GM18505 (cell line): ENCODE data around the gene PICK1.
"Not testable (repeated sequence)": the region's sequence is repeated elsewhere in the genome, so short reads cannot be mapped to it uniquely, and the experiment has no call there.

ENCODE experiments used
- ATAC-seq: cut with Tn5 transposase; IDR thresholded peaks from one replicate; pipeline ENCODE4 v1.9.1; 2021; ENCODE audit not compliant: unreplicated experiment
- POLR2A ChIP-seq: IDR thresholded peaks from 4 replicates; pipeline ENCODE4 v1.6.1; 2011; ENCODE audit warnings: borderline replicate concordance; ENCODE audit not compliant: insufficient read depth, insufficient read length; ENCODE audit errors: extremely low read depth

The PICK1 gene

DNA sequence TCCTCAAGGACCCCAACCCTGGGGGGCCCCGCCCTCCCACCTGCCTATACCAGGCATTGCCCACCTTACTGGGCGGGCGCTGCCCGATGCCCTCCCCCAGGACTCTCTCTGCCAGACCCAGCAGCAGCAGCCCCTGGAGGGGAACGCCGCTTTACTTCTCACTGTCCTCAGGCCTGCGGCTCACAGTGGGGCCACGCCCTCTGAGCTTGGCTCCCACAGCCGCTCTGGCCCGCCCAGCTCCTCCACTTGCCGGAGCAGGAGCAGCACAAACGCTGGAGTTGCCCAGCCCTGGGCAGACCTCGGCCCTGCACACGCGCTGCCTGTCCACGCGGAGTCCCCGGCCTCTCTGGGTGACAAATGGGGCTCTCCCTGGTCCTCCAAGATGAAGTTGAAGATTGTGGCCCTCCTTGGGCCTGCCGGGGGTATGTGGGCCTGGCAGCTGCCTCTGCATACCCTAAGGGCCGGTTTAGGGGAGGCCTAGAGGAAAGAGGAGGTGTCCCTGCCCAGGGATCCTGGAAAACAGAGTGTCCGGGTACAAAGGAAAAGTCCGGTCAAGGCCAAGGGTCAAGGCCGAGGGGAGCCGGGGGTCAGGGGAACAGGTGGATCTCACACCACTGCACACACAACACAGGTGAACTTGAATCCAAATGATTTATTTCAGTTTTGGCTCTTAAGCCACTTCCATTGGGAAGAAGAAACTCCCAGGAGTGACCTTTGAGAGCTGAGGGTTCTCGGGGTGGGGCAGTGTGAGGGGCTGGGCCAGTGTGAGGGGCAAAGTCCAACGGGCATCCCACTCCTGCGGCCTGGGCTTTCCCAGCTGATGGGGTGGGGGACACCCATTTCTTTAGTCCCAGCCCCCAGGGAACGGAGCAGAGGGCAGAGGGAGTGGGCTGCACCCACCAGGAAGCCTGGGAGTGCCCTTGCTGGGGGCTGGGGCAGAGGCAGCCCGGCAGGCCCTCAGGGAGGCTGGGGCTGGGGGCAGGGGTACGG, 54.0 kb downstream of the PICK1 start:
- no peak for ATAC-seq
- no peak for TF ChIP-seq POLR2A

DNA sequence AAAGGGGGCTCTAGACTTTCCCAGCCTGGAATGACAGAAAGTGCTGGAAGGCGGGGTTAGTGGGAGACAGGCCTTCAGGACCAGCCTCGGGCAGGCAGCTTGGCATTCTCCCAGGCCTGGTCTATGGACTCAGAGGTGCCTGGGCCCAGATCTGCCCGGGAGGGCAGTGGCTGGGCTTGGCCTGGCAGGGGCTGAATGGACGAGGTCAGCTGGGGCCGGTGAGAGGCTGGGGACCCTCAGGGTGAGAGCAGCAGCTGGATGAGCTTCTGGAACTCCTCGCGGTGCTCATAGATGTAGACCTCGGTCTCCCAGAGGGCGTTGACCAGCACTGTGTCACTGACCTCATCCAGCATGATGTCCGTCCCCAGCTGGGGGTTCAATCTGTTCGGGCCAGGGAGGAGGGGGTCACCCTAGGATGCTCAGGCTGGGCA, 54.7 kb downstream of the PICK1 start:
- no peak for ATAC-seq
- TF ChIP-seq POLR2A = no peak

DNA sequence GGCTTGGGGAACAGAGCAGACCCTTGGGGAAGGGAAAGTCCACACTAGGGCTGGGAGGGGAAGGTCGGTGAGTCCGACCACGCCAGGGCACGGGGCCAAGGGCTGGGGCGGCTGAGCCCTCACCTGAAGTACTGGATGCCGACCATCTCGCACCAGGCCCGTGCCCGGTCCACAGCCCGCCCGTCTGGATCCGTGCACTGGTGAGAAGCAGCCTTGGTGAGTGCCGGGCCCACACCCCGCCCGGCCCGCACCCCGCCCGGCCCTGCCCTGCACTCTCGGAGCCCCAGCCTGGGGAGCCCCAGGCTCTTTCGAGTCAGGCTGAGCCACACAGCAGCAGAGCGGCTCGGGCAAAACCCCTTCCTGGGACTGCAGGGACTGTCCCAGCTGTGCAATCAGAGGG, 55.2 kb downstream of the PICK1 start:
- ATAC-seq = no peak
- TF ChIP-seq POLR2A = no peak

DNA sequence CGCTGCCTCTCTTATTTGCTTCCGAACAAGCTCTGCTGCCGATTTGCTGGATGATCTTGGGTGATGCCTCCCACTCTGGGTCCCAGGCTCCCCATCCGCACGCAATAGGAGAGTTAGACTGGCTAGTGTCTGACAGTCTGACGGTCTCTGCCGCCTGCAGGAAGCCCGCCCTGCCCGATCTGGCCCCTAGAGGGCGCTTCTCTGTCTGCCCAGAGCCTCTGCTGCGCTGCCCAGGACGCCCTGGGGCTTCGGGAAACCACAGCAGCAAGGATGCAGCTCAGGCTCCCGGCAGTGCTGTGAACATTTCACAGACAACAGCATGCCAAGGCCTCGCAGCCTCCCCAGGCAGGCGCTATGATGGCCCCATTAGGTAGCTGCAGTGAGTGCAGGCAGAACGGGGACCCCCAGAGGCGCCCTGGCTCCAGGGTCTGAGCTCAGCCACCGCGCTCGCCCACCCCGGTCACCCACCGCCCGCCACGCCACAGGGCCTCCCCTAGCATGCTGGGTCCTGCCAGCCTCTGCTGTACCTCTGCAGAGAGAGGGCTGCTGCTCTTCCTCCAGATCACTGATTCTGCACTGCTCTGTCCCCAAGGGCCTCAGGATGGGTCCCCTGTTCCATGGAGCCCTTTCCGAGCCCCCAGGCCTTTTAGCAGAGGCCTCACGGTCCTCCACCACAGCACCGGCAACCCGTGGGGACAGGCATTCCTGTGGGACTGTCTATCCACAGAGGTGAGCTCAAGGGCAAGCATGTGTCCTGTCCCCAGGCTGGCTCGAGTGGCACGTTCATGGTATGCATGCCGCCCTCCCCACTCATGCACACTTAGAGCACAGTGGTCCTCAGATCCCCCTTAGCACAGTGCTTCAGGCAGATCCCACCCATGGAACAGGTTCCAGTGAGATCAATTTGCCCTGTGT, 57.5 kb downstream of the PICK1 start:
- no peak for TF ChIP-seq POLR2A
- ATAC-seq = no peak

DNA sequence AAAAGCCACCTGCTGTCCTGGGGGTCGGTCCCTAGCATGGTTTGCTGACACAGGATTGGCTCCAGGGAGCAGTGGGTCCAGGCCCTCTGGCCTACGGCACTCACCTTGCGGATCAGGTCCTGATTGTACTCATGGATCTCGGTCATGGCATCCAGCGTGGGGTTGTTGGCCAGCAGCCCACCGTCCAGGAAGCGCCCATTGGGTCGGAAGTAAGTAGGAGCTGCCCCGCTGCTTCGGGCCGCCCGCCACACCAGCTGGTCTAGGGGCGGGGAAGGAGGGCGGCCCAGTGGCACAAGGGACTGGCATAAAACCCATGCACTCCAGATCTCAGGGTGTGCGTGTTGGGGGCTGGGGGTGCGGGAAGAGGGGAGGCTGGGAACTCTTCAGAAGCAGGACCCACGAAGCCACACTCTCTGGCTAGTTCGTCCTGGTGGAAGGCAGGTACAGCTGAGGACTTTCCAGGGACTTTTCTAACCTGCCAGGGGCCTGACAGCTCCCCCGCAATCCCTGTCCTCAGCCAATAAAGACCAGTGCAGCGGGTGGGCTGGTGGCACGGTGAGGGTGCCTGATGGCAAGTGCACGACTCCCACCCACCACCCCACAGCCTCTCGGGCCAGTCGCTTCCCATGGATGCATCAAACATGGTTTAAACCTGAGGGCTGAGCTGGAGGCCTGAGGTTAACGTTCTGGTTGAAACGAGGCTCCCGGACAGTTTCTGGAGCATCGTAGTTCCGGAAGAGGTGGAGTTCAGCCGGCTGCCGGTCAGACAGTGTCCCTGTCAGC, 58.4 kb downstream of the PICK1 start:
- TF ChIP-seq POLR2A = no peak
- ATAC-seq = no peak

DNA sequence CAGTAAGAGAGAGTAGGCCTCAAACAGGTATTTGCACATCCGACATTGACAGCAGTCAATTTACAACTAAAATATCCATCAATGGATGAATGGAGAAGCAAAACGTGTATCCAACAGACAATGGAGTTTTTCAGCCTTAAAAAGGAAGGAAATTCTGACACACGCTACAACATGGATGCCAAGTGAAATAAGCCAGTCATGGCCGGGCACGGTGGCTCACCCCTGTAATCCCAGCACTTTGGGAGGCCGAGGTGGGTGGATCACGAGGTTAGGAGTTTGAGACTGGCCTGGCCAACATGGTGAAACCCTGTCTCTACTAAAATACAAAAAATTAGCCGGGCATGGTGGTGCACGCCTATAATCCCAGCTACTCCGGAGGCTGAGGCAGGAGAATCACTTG, 60.4 kb downstream of the PICK1 start:
- not testable (repeated sequence) for ATAC-seq

DNA sequence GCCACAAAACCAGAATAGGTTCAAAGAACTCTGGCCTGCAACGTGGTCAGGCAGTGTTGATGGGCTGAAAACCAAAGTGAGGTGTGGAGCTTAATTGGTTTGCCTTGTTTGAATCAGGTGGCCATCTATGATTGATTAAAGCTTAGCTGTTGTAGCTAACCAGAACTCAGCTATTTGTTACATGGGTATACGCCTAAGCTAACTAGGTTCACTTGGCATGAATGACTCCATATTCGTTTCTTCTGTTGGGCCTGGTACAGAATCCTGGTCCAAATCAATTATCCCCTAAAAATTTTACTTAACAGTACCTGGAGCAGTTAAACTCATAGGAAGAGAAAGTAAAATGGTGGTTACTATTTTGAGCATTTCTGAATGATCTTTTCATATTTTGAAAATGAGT, 61.0 kb downstream of the PICK1 start:
- TF ChIP-seq POLR2A = no peak
- ATAC-seq = no peak

DNA sequence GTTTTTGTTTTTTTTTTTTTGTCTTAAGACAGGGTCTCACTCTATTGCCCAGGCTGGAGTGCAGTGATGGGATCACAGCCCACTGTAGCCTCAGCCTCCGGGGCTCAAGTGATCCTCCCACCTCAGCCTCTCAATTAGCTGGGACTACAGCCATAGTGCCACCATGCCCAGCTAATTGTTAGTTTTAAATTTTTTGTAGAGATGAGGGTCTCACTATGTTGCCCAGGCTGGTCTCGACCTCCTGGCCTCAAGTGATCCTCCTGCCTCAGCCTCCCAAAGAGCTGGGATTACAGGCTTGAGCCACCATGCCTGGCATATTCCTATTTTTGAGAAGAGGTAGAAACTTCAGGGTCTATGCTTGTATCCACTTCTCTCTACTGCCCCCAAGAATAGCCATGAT, 61.5 kb downstream of the PICK1 start:
- not testable (repeated sequence) for ATAC-seq

DNA sequence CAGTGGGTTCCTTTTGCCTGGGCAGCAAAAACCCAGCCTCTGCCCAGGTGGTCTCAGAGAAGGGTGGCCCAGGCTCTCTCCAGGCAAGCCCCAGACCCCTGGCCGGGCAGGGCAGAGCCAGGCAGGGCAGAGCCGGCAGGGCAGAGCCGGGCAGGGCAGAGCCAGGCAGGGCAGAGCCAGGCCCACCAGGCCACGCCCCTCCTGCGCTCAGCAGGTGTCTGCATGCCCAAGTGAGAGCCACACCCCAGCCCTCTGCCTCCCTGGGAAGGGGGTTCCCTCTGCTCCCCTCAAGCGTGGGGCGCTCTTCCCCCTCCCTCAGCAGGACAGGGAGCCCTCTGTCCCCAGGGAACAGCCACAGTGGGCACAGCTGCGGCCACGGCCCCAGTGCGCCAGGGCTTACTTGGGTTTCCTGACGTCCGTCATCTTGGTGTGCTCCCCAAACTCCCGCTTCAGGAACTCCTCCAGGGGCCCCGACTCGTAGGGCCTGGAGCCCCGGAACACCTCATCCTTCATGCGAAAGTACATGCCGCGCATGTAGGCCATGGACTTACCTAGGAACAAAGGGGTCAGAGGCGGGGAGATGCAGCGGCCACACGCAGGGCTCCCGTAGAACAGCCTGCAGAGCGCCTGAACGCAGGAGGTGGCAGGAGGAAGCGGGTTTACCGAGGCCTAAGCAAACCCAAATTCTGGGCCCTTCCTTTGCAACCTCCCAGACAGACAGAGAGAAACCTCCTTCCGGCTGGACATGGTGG, 63.3 kb downstream of the PICK1 start:
- TF ChIP-seq POLR2A = no peak
- no peak for ATAC-seq

DNA sequence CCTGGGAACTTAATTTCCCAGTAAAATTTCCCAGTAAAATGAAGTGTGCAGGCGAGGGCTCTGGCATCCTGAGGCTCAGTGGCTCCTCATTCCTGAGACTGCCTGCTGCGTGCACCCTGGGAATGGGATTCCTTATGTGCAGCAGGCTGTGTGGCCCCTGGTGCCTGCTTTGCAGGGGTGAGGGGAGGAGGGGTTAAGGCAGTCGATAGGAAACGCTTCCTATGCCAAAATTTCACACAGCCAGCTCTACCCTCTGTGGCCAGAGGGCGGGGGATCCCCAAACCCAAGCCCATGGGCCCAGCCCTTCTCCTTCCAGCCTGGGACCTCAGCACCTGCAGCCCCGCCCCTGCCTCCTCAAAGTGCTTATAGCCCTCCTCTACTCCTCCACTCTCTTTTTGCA, 65.4 kb downstream of the PICK1 start:
- no peak for ATAC-seq
- no peak for TF ChIP-seq POLR2A

DNA sequence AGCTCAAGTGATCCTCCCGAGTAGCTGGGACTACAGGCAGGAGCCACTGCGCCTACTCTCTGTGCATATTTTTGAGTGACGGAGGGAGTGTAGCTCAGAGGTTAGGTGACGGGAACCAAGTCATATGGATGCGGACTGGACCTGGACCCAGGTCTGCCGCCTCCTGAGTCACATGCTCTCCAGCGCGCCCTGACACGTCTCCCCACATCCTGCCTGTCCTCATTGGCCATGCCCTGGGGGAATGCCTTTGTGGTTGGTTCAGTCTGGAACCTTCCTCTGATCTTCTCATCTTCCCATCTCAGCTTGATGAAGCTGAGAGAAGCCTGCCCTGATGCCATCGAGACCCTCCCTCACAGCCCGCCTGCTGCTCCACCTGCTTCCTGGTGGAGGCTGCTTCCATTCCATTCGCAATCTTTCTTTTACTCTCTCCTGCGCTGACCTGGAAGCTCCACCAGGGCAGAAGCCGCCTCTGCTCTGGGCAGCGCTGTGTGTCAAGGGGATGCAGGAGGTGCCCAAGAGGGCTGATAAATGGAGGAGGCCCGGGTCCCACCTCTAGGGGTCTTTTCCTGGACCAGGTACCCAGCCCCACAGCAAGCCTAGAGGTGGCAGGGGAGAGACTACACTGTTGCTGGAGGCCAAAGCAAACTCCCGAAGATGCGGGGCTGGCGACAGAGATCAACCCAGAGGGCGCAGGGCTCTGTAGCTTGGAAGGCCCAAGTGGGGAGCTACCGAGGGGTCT, 67.2 kb downstream of the PICK1 start:
- no peak for TF ChIP-seq POLR2A
- no peak for ATAC-seq

DNA sequence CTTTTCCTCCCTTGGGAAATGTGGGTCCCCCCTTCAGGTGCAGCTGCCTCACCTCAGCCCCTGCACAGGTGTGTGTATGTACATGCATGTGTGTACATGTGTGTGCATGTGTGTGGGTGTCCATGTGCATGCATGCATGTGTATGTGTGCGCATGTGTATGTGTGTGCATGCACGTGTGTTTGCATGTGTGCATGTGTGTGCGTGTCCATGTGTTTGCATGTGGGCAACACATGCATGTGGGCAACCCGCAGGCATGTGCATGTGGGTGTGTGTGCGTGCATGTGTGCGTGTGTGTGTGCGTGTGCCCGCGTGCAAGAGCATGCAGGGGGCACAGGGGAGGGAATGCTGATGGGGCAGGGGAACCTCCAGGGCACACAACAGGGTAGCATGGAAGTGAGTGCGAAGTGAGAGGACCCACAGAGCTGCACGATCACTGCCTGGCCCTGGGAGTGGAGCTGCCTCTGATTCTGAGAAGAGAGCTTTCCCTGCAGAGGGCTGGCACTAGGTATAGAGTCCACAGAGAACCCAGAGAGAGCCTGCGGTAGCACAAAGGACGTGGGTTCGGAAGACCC, 67.9 kb downstream of the PICK1 start:
- TF ChIP-seq POLR2A = no peak
- ATAC-seq = no peak
